Measurements from ENCODE around the gene CPEB2.

CPEB2 gene

DNA sequence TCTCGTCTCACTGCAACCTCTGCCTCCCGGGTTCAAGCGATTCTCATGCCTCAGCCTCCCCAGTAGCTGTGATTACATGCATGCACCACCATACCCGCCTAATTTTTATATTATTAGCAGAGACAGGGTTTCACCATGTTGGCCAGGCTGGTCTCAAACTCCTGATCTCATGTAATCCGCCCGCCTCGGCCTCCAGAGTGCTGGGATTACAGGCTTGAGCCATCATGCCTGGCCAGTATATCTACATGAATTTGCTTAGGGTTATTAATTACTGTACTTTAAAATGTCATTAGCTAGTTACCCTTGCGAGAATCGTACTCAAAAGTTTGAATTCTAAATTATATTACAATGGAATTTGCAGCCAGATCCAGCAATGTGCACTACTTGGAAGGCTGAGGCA, 8.9 kb downstream of the CPEB2 start:
- no peak for DNase-seq

DNA sequence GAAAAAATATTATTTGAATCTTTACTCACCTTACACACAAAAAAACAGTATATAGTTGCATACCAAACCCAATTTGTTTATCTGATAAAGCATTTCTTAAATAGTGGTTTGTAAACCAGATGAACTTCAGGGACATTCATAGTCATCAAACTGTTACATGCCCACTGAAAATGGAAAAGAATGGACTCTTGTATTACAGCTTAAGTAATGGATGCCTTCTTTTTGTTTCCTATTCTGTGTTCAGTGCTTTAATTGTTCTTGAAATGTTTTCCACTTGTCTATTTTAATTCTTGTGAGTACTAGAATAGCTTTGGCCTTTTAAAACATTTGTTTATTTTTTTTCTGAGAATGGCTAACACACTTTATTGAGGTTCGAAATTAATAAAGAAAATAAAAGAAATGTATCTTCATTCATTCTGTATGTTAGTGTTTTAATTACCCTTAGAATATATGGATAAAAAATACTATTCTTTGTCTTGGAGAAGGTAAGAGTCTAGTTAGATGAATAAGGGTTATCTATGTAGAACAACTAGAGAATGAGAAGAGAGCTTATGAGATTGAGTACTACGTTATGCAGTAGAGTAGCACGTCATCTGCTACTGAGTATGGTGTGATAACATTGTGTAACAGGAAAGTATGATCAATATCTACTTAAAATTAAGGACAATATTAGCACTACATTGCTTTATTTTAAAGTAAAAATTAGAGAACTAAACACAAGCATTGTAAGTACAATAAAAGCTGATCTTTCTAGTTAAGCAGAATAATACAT, 9.9 kb downstream of the CPEB2 start:
- DNase-seq, result no peak

DNA sequence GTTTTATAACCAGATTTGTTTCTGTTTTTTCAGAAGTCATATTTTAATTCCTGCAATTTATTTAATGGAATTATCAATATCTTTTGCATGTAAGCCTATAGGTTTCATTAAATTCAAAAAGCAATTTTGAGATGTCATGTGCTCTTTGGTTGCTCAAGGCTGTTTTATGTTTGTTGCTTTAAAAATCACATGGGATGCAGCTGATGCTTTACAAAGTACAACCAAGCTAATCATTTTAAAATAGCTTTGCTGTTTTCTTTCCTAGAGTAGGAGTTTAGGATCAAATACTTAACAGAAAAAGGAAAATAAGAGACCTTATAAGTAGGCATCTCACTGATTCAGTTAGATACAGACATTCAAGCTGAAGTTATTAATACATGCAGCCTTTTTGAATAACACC, 11.3 kb downstream of the CPEB2 start:
- DNase-seq, result no peak

DNA sequence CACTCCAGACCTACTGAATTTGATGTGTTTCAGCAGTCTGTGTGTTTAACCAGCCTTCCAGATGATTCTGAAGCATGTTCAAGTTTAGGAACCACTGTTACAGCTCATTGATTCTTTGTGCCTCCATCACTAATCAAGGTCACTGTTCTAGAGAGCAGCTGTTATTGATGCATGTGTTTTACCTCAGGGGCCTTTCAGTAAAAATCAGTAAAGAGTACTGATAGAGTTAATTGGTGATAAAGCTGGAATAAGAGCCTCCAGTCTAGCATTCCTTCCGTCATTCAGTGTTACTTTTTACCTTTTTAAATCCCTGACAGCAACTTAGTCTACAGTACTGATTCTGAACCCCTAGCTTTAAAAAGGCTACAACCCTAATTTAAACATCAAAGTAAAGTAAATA, 12.9 kb downstream of the CPEB2 start:
- no peak for DNase-seq

DNA sequence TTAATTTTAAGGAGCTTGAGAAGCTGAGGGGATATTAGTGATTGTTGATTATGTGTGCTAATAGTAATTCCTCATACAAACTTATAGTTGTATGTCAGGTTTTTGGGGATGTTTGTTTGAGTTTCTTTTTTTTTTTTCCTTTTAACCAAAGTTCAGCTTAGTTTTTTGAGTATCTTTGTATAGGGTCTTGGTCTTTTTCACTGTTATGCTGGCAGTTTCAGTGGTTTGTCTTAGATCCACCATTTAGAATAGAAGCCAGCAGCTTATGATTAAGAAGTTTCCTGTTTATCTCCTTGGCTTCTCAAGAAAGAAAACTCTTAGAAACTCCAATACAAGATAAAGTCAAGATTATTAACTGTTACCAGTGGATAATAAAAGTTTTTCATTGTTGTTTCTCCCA, 16.1 kb downstream of the CPEB2 start:
- DNase-seq, result no peak

DNA sequence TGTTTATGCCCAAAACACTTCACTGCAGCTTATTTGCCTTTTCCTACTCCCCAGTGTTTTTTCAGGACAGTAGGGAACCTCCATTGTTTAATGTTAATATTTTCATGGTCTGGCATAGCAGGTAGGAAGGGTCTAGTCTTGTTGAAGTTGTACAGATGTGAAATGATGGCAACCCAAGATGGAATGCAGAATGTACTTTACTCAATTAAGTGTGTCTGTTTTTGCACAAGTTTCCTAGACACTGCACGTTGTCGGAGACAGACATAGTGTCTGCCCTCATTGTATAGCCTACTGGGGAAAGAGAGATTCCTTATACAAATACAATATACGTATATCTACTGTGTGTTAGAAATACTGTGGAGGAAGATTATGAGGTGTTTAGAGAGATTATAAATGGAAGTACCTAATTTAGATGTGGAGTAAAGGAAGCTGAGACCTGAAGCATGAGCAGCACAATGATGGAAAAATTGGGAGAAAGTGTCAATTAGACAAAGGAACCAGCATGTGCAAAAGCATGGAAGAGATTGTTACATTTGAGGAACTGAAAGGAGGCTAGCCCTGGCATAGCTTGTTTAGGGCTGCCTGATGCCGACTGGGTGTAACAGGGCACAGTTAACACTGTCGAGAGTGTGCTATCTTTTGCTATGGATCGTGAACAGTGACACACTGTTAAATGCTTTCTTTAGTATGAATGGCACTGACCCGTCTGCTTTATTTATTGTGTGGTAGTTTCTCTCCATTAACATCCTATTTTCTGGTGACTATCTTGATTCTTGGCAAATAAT, 18.4 kb downstream of the CPEB2 start:
- peak in 1 of 2 donors; percentile 17 for DNase-seq

DNA sequence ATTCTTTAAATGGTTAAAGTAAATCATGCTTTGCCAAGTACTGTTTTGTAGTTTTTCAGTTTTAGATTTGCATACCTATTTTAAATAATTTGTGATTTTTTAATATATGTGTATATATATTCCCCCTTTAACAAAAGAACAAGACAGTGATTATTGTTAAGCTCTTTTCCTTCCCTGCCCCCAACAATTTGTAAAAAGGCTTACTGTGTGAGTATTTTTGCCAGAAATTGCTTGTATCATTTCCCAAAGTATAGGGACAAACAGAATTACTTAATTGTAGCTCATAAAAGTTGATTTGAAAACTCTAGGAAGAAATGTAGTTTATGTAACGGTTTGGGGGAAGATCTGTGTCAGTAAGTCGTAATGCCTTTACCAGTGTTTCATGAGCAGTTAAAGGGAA, 19.0 kb downstream of the CPEB2 start:
- DNase-seq, result no peak

DNA sequence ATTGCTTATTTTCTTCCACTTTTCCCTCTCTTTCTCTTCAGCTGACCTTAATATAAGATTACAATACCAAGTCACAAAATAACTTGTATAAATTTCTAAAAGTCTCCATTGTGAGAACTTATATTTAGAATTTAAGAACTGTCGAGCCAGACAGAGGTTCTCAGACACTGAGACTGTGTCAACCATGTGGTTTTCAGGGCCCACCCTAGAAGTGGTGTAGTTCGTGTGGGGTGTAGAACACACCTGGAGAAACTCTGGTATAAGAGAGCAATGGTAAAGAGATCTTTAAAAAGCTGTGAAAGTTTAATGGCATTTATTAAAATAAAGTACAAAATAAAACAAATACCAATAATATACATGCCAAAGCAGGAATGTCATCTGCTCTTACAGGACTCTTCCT, 19.7 kb downstream of the CPEB2 start:
- DNase-seq, result no peak

DNA sequence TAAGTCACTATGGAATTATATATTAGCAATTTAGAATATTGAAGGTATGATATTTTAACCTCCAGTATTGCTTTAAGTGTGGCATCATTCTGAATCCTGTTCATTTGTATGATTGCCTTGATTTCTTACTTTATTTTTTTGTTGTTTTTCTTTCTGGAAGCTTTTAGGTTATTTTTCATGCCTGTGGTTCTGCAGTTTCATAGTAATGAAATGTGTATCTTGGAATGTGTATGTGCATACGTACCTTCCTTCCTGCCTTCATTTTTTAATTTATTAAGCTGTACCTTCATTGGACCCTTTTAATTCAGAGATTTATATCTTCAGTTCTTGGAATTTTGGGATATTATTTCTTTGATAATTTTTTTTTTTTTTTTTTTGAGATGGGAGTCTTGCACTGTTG, 22.1 kb downstream of the CPEB2 start:
- DNase-seq, result no peak

DNA sequence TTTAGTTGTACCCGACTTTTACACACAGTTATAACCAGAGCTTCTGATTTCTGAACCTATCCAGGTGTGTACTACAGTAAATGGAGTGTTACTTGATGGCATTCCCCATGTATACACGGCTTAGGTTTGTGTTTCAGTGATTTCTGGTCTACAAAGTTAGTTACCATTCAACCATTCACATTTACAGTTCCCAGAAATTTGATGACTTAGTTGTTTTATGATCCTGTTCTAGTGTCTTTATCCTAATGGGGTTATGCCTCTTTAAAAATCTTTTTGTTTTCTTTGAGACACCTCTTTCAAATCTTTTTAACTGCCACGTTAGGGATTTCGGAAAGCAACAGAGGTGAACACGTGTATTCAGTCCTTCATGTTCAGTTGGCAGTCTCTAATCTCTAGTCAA, 23.4 kb downstream of the CPEB2 start:
- no peak for DNase-seq

DNA sequence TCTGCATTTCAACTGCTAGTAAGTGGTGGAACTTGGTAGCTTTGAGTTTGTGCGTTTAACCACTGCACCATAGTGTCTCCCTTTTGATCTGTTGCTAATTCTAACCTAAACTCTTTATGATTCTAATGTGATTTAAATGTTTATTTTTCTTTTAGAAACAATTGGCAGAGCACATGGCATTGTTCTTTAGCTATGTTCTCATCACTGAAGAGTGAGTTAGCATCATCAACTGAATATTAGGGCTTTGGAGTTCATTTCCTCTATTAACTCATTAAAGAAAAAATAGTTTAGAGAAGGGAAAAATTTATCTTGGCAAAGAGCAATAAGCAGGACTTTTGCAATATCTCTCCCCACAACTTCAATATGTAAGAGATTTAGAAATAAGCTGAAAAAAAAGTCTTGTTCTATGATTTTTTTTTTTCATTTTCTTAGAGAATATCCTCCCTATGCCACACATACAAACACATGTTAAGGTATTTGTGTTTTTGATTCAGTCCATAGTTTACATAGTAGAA, 25.7 kb downstream of the CPEB2 start:
- no peak for DNase-seq

DNA sequence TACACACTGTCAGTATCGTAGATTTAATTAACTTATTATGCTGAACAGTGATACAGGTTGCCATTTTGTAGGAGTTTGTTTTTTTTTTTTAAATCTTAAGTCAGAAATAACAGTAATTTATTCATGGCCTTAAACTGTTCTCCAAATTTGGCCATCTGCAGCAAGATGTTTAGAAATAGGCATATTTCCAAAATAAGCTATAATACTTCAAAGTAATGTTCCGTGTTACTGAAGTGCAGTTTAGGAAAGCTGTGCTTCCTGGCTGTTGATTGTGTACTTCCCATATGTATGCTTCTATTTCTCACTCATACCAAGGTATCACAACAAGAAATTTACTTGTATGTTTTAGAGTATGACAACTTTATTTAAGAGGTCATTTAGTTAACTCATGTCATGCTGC, 28.9 kb downstream of the CPEB2 start:
- DNase-seq, result no peak

DNA sequence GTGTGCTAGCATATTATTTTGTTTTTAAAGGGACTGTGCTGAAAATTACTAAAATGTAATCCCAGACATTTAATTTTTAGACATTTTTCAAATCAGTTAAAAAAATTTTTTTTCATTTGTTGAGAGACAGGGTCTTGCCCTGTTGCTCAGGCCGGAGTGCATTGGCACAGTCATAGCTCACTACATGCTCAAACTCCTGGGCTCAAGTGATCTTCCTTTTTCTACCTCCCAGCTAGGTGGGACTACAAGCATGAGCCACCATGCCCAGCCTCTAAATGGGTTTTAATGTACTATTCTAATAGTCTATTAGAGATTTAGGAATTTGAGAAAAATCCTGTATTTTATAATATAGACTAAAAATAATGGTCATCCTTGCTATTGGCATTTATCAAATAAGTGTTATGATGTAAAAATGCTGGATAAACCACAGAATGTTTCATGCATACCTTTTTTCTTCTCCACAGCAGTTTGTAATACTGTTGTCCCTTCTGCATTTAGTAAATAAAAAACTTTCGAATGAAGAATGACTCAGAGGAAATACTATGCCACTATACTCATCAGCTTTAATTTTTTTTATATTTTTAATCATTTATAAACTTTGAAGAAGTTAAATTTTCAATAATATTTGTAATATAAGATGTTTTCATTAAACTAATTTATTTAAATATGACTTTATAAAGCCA, 29.9 kb downstream of the CPEB2 start:
- DNase-seq, result no peak

DNA sequence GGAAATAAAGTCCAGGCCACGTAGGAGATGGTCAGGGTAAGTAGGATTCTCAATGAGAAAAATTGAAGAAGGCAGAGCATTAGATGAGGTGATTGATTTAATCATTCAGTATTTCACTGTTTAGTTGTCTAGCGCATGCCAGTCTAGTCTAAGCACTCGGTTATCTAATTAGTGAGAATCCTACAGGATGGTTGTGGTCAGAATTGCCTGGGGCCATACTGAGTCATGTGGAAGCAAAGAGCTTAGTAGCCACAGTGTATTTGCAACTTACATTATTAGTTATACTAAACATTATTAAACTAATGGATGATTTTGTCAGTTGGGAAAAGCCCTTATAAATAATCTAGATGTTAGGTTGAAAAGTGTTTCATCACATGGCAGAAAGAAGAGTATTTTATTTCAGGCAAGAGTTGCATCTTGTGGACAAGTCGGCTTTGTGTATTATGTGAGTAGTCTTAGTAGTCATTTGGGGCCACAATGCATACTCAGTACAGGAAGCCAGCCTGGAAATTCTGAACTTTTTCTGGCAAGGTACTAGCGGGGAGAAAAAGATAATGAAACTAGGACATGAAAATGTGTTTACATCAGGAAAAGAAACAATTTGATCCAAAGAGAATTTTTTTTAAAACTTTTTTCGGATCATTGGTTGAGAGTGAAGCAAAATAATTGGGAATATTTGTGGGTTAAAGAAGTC, 31.9 kb downstream of the CPEB2 start:
- no peak for DNase-seq

DNA sequence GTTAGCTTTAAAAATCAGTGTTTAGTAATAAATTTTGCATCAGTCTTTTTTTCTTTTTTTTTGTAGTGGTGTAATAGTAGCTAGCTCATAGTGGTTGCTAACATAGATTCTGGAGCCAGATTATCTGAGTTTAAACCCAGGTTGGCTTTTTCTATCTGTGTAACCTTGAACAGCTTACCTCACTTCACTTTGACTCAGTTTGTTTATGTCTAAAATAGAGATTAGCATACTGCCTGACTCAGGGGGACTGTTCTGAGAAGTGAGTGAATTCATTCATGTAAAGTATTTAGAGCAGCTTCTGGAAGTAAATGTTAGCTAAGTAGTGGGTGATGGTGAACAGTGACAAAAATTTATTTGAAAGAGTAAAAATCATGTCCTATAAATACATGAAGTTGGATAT, 32.9 kb downstream of the CPEB2 start:
- DNase-seq, result no peak

DNA sequence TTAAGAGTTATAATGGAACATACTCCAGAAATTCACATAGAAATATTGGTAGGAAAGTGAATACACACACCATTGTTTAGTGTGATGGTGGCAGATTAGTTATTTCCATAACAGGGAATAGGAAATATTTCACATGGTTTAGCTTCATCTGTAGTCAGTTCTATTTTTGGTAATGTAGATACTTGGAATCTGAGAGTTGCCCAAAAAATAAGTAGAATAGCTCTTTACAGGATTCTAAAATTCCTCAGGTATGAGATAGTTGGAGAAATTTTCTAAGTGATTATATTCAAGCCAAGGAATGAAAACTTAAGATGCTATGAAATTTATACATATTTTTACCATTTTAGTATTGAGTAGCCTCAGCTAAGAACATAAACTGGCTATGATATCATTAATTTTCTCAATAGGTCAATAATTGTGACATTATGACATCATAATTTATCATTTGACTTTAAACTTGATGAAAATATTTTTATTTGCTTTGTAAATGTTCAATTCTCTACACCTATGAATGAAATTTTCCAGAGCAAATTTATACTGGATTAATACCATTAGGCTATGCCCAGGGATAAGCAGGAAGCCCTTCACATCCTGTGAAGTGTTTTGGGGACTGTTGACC, 35.8 kb downstream of the CPEB2 start:
- DNase-seq, result no peak

DNA sequence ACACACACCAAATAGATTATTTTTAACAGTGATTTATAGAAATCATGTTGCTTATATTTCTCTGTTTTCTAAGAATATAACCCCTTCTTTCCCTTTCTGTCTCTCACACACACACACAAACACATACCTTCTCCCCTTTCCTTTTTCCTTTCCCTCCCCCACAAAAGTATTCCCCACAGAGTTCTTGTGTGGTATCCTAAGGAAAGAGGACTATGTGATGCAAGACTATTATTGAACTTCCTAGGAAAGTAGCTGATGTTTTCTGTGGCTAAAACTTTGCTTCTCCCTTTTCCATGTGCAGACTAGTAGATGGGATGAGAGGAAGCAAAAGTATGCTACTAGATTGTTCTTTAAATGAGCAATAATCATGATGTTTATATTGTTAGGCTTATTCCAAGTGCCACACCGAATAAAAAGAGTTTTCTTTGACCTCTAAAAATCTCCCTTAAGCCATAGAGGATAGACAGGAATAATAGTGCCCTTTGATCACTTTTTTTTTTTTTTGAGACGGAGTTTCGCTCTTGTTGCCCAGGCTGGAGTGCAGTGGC, 38.7 kb downstream of the CPEB2 start:
- DNase-seq, result no peak

DNA sequence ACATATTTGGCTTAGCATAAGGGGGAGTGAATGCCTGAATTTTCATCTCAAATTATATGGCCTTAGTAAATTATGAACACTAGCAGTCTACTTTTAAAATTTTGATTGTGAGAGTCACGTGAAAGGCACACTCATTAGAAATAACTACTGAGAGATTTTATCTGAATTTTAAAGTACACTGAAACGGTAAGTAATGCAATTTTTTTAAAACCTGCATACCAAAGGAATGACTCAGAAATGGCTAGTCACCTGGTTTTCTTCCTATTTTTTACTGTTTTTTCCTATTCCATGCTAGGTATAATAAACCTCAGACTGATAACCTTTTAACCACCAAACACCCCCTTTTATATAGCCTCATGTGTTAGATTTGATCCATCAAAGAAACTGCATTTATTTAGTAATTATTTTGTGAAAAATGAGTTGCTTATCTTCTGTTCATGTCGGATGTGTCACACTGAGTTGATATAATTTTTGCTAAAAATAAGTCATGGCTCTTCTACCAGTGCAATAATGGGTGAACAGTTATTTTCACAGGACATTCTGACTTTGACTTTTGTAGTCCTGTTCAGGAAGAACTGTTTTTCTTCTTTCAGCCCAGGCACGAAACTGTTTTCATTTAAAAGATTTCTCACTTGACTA, 40.4 kb downstream of the CPEB2 start:
- DNase-seq, result no peak

DNA sequence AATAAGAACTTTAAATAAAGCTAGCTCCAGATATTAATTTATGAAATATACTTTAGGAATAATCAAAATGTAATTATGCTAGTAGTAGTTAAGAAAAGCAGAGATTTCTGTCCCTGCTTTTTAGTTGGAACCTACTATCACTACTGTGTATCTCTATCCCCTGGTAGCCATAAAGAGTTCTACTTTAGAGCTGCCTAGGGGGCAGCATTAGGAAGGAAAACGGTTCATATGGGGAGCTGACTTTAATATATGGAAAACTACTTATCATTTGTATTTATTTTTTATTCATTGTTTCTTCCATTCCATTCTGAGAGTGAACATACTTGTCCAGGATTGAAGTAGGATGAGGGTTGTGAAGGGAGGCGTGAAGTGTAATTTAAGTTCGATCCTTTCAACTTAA, 40.9 kb downstream of the CPEB2 start:
- no peak for DNase-seq

DNA sequence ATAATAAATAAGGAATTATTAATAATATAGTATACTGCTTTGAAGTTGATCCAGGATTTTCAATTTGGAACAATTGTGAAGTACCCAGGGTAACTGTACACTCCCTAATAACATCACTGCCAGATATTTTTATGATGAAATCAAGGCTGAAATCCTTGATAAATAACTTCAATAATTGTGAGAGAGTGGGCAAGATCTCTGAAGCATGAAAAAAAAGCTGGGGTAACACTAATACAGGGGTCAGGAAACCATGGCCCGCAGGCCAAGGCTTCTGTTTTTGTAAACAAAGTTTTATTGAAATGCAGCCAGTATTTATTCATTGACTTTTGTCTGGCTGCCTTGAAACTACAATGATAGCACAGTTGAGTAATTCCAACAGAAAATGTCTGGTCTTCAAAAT, 41.6 kb downstream of the CPEB2 start:
- no peak for DNase-seq

DNA sequence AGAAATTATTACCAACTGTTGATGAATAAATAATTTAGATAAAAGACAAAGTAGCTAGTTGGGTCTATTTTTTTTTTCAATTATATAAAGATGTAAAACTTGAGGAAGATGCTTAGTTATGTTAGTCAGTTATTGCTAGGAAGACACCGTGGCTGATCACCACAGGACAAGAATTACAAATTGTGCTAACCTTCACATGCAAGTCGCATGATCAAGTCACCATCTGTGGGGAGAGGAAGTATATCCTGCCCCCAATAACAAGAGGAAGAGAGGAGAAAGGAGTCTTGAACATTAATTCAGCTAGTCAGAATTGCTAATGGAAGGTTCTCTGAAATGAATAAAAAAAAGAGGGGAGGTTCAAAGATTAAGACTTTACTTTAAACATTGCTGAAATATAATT, 52.3 kb downstream of the CPEB2 start:
- DNase-seq, result peak in 1 of 2 donors; percentile 28

DNA sequence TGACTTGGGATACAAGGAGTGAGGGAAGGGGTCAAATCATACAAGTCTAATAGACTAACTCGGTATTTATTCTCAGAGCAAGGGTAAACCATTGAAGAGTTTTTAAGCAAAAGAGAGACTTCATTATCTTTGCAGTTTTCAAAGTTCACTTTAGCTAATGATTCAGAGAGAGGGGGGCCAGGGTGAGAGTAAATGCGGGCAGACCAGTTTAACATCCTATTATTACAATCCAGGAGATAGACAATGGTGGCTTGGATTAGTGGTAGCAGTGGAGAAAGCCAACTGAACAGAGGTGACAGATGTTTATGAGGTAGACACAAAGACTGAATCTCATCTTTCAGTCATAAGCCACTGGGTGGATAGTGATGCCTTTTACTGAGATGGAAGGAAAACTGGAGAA, 57.9 kb downstream of the CPEB2 start:
- no peak for DNase-seq
